Activated CD8-positive, alpha-beta T cell treated with anti-CD3 and anti-CD28 coated beads for 36 hours (primary cell): Measurements from ENCODE around the gene RASD2. TPM values are rescaled to one million over a fixed set of nuclear protein-coding genes. Genes with fewer than 3 reads are reported as not detected.

ENCODE experiments used
- ATAC-seq: fragments of 200-7000 bp; cut with Tn5 transposase; one replicate; pipeline ENCODE4 v1.10.0; 2021; ENCODE audit warnings: mild to moderate bottlenecking, moderate library complexity
- CTCF ChIA-PET: fragments of 350-600 bp; sonication (Branson Sonifier 250); formaldehyde crosslinking; loops from one replicate; lab custom pipeline; 2021; ENCODE audit warnings: antibody characterized with exemption; lab: Charles Lee
- POLR2A ChIA-PET: fragments of 350-600 bp; sonication (Branson Sonifier 250); formaldehyde crosslinking; loops from one replicate; lab custom pipeline; 2021; ENCODE audit warnings: antibody characterized with exemption; lab: Charles Lee
- DNase-seq: peaks from one replicate; pipeline ENCODE4 v3.0.0-alpha.2; 2020
- H3K27ac Mint-ChIP-seq: one replicate; pipeline ENCODE4 v1.8.0; 2021; ENCODE audit warnings: mild to moderate bottlenecking, mixed read lengths
- H3K27me3 Mint-ChIP-seq: one replicate; pipeline ENCODE4 v1.8.0; 2021; ENCODE audit warnings: mixed read lengths
- H3K36me3 Mint-ChIP-seq: one replicate; pipeline ENCODE4 v1.8.0; 2021; ENCODE audit warnings: low read depth, mixed read lengths
- H3K4me1 Mint-ChIP-seq: one replicate; pipeline ENCODE4 v1.8.0; 2021; ENCODE audit warnings: low read depth, mixed read lengths
- H3K4me3 Mint-ChIP-seq: one replicate; pipeline ENCODE4 v1.8.0; 2021; ENCODE audit warnings: mild to moderate bottlenecking, moderate library complexity, mixed read lengths
- H3K9me3 Mint-ChIP-seq: one replicate; pipeline ENCODE4 v1.8.0; 2021; ENCODE audit warnings: mixed read lengths
- intact Hi-C: fragments of 100-400 bp; cut with micrococcal nuclease; formaldehyde crosslinking; loops from one replicate; pipeline ENCODE4 v1.10.0; 2022
- total RNA-seq, 2 experiments: library from RNA; stranded (reverse); gene quantifications; one replicate each; pipeline ENCODE4 v1.2.3, GENCODE V29; 2021
- TF ChIP-seq, protein P1 (sequence below): fragments of 200-600 bp; IDR thresholded peaks from one replicate; pipeline ENCODE4 v1.8.0; 2022; ENCODE audit warnings: antibody characterized with exemption, mild to moderate bottlenecking

Gene RASD2
- total RNA-seq, 2 experiments from 2014 or later = not detected

DNA sequence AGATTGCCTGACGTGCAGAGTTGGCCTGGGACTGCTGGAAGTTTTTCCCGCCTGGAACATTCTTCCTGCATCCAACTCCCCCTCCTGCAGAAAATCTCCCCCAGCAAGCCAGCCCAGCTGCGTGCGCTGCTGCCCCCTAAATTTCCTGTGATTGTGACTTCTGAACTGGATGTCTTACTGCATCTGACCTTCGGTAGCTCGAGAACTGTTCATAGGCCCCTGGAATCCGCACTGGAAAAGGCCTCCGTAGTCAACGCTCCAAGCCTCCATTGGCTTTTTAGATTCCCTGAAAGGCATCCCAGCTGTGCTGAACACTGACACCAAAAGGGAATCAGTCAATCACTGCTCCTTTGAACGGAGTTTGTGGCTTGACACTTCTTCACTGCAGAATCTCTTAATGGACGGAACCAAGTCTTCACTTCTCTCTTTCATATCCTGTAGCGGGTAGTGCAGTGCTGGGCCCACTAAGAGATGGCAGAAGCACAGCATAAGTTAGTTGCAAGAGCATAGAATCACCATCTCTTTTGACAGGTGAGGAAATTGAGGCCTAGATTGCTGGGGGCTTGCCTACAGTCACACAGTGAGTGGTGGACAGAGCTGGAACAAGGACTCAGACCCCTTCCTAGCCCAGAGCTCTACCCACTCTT, 14.2 kb upstream of the RASD2 start:
- DNase-seq = no peak
- Mint-ChIP-seq H3K36me3 (no peaks in the 10 kb centered on the region), H3K4me1 (no peaks in the 10 kb centered on the region), H3K9me3 (peaks cover 2% of the 10 kb centered on the region), H3K27ac (no peak overlapping the region), H3K27me3 (peaks cover 10% of the 10 kb centered on the region), H3K4me3 (no peak overlapping the region)
- TF ChIP-seq, protein P1, sequence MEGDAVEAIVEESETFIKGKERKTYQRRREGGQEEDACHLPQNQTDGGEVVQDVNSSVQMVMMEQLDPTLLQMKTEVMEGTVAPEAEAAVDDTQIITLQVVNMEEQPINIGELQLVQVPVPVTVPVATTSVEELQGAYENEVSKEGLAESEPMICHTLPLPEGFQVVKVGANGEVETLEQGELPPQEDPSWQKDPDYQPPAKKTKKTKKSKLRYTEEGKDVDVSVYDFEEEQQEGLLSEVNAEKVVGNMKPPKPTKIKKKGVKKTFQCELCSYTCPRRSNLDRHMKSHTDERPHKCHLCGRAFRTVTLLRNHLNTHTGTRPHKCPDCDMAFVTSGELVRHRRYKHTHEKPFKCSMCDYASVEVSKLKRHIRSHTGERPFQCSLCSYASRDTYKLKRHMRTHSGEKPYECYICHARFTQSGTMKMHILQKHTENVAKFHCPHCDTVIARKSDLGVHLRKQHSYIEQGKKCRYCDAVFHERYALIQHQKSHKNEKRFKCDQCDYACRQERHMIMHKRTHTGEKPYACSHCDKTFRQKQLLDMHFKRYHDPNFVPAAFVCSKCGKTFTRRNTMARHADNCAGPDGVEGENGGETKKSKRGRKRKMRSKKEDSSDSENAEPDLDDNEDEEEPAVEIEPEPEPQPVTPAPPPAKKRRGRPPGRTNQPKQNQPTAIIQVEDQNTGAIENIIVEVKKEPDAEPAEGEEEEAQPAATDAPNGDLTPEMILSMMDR = no peak
- intact Hi-C loops = no loop called here
- no peak for ATAC-seq
- POLR2A ChIA-PET = no interaction called here
- CTCF ChIA-PET = no interaction called here

DNA sequence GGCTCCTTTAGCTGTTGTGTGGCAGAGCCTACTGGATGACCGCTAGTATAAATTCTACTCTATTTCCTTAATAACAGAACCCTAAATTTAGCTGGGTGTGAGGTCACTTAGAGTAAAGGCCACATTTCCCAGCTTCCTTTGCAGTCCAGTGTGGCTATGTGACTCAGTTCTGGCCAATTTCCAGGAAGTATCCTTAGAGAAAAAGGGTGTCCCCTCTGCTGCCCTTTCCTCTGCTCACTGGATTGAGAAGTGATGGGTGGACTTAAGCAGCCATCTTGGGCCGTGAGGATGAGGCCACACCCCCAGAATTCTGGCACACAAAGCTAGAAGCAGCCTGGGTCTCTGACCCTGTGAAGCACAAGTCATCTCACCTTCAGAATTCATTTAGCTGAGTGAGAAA, 11.7 kb upstream of the RASD2 start:
- ChIA-PET POLR2A (no interaction called here), CTCF (interaction anchor here (2.8 kb wide), 1 partner anchor 10 kb away, joined by 8 read pairs; no protein-coding TSS in a partner anchor)
- ATAC-seq (no peak), DNase-seq (no peak)
- intact Hi-C loops = no loop called here
- Mint-ChIP-seq H3K4me3 (no peak overlapping the region), H3K4me1 (no peaks in the 10 kb centered on the region), H3K36me3 (no peaks in the 10 kb centered on the region), H3K27me3 (no peaks in the 10 kb centered on the region), H3K9me3 (peaks cover 2% of the 10 kb centered on the region), H3K27ac (no peak overlapping the region)
- TF ChIP-seq, protein P1 = no peak

DNA sequence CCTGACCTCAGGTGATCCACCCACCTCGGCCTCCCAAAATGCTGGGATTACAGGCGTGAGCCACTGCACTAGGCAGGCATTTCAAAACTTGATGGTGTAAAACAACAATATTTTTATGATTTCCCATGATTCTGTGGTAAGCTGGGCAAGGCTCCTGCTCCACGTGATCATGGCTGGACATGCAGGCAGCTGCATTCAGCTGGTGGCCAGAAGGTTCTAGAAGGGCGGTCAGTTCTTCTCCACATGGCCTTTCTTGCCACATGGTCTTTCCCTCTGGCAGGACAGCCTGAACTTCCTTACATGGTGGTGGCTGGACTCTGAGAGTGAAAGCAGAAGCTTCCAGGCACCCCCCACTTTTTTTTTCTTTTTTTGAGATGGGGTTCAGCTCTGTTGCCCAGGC, 9.9 kb upstream of the RASD2 start:
- peaks cover 2% of the 10 kb centered on the region for H3K9me3 Mint-ChIP-seq
- intact Hi-C loops = no loop called here
- no peak overlapping the region for H3K27ac Mint-ChIP-seq
- H3K27me3 Mint-ChIP-seq = no peaks in the 10 kb centered on the region
- DNase-seq (no peak), ATAC-seq (no peak)
- H3K4me1 Mint-ChIP-seq = no peaks in the 10 kb centered on the region
- TF ChIP-seq, protein P1 = no peak
- H3K36me3 Mint-ChIP-seq = no peaks in the 10 kb centered on the region
- ChIA-PET POLR2A (no interaction called here), CTCF (no interaction called here)
- no peak overlapping the region for H3K4me3 Mint-ChIP-seq

DNA sequence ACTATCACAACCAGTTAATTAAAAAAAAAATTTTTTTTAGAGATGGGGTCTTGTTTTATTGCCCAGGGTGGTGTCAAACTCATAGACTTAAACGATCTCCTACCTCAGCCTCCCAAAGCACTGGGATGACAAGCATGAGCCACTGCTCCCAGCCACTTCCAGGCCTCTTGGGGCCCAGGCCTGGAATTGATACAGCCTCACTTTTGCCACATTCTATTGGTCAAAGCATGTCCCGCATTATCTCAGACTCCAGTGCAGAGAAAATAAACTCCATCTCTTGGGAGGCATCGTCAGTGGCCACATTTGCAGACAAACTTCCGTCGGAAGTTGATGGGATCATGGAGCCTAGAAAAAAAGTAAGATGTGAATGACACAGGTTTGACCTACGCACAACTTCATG, 9.4 kb upstream of the RASD2 start:
- no peak for ATAC-seq
- CTCF ChIA-PET = no interaction called here
- H3K4me1 Mint-ChIP-seq = no peaks in the 10 kb centered on the region

DNA sequence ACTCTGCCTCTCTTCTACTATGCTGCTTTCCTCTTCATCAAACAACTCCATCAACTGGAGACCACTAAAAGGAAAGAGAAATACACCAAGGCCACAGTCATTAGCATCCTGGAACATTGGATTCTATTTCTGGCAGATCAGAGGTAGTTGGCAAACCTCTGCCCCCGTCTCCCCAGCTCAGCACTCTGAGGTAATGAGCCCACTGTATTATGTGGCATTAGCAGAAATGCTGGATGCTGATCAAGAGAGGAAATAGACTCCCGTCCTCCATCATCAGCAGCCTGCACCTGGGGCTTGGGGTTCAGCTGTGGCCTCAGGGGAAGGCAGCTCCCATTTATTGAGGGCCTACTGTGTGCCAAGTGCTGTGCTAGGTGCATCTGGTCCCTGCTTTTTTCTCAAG, 9.0 kb upstream of the RASD2 start:
- ATAC-seq (no peak), DNase-seq (no peak)
- Mint-ChIP-seq H3K27me3 (no peaks in the 10 kb centered on the region), H3K4me1 (no peaks in the 10 kb centered on the region), H3K4me3 (no peak overlapping the region), H3K9me3 (peaks cover 2% of the 10 kb centered on the region), H3K36me3 (no peaks in the 10 kb centered on the region), H3K27ac (no peak overlapping the region)
- TF ChIP-seq, protein P1 = no peak
- POLR2A ChIA-PET = no interaction called here
- CTCF ChIA-PET = interaction anchor here (1.4 kb wide), 1 partner anchor 9 kb away, joined by 3 read pairs; the partner anchor contains the start of gene RASD2
- intact Hi-C loops = no loop called here

More for the DNA sequence above, 9.4 kb upstream of the RASD2 start:
- POLR2A ChIA-PET = no interaction called here
- intact Hi-C loops = no loop called here
- no peak for DNase-seq
- H3K9me3 Mint-ChIP-seq = peaks cover 2% of the 10 kb centered on the region
- no peak overlapping the region for H3K27ac Mint-ChIP-seq
- H3K36me3 Mint-ChIP-seq = no peaks in the 10 kb centered on the region
- no peaks in the 10 kb centered on the region for H3K27me3 Mint-ChIP-seq
- no peak overlapping the region for H3K4me3 Mint-ChIP-seq
- TF ChIP-seq, protein P1 = no peak
